SK-N-SH (cell line): ENCODE measurements around the gene CNTNAP2.

Experiments used
- CTCF ChIP-seq: fragments of 200-600 bp; sonication (generic); IDR thresholded peaks from 2 replicates; pipeline ENCODE4 v1.6.1; 2017; ENCODE audit warnings: antibody characterized with exemption, mild to moderate bottlenecking, moderate library complexity
- PBX3 ChIP-seq: IDR thresholded peaks from 2 replicates; pipeline ENCODE4; 2012
- POLR2AphosphoS5 ChIP-seq: IDR thresholded peaks from 2 replicates; pipeline ENCODE4 v1.6.1; 2012; ENCODE audit warnings: low read depth, low read length
- RAD21 ChIP-seq: IDR thresholded peaks from 2 replicates; pipeline ENCODE4 v1.6.1; 2012; ENCODE audit warnings: mild to moderate bottlenecking, low read length
- REST ChIP-seq: IDR thresholded peaks from 2 replicates; pipeline ENCODE4 v1.6.1; 2012; ENCODE audit warnings: mild to moderate bottlenecking, low read depth, low read length, moderate library complexity
- TCF12 ChIP-seq: IDR thresholded peaks from 2 replicates; pipeline ENCODE4 v1.4.0; 2012

- TF ChIP-seq TCF12 (no peak), CTCF (no peak), REST (no peak), POLR2AphosphoS5 (no peak), PBX3 (no peak), RAD21 (no peak)
Measured at GRCh38 chr7:147070886-147071285, 954.3 kb downstream of the CNTNAP2 start.
